Trophoblast cell (in vitro differentiated cells and primary cell): Measurements from ENCODE around the gene XIST. TPM values are rescaled to one million over a fixed set of nuclear protein-coding genes. Genes with fewer than 3 reads are reported as not detected.
"Not testable (repeated sequence)": the region's sequence is repeated elsewhere in the genome, so short reads cannot be mapped to it uniquely, and the experiment has no call there.

Experiments used
- DNase-seq, 2 donors: peaks; one replicate each; pipeline ENCODE4 v3.0.0-alpha.2; 2016
- H2AFZ ChIP-seq: 2 replicates; pipeline ENCODE4 v1.6.1; 2013; ENCODE audit warnings: low read length, moderate library complexity, mild to moderate bottlenecking; ENCODE audit not compliant: insufficient read depth, poor library complexity
- H2AK5ac ChIP-seq: 2 replicates; pipeline ENCODE4 v1.6.1; 2013; ENCODE audit warnings: mild to moderate bottlenecking, low read length
- H2BK120ac ChIP-seq: 2 replicates; pipeline ENCODE4 v1.6.1; 2013; ENCODE audit warnings: low read length, mild to moderate bottlenecking, moderate library complexity; ENCODE audit not compliant: insufficient read depth, poor library complexity
- H2BK12ac ChIP-seq: 2 replicates; pipeline ENCODE4 v1.6.1; 2013; ENCODE audit warnings: mild to moderate bottlenecking, low read length, moderate library complexity
- H2BK5ac ChIP-seq: 2 replicates; pipeline ENCODE4 v1.6.1; 2013; ENCODE audit warnings: low read length, low read depth, moderate library complexity, mild to moderate bottlenecking; ENCODE audit not compliant: poor library complexity
- H3K14ac ChIP-seq: 2 replicates; pipeline ENCODE4 v1.6.1; 2013; ENCODE audit warnings: mild to moderate bottlenecking, low read length
- H3K18ac ChIP-seq: 2 replicates; pipeline ENCODE4 v1.6.1; 2013; ENCODE audit warnings: mild to moderate bottlenecking, low read length
- H3K23ac ChIP-seq: 2 replicates; pipeline ENCODE4 v1.6.1; 2013; ENCODE audit warnings: low read length
- H3K27ac ChIP-seq: 2 replicates; pipeline ENCODE4 v1.5.1; 2013; ENCODE audit warnings: low read depth, mild to moderate bottlenecking, inconsistent platforms, low read length, moderate library complexity
- H3K27me3 ChIP-seq: 2 replicates; pipeline ENCODE4 v1.6.1; 2013; ENCODE audit warnings: inconsistent platforms, mild to moderate bottlenecking, low read length, moderate library complexity; ENCODE audit not compliant: insufficient read depth
- H3K36me3 ChIP-seq, 2 experiments: 1 replicate in 1 of 2; 2 replicates in 1 of 2; pipeline ENCODE4 v1.6.1; 2013; ENCODE audit warnings: low read length in 2 of 2, mild to moderate bottlenecking in 2 of 2, moderate library complexity in 1 of 2; ENCODE audit not compliant: insufficient read depth in 2 of 2, control insufficient read depth in 1 of 2
- H3K4ac ChIP-seq: 2 replicates; pipeline ENCODE4 v1.6.1; 2013; ENCODE audit warnings: low read depth, mild to moderate bottlenecking, low read length, moderate library complexity
- H3K4me1 ChIP-seq, 2 experiments: 1 replicate in 1 of 2; 2 replicates in 1 of 2; pipeline ENCODE4 v1.6.1; 2013; ENCODE audit warnings: low read length in 2 of 2, mild to moderate bottlenecking in 2 of 2, moderate library complexity in 1 of 2; ENCODE audit not compliant: insufficient read depth in 2 of 2, control insufficient read depth in 1 of 2
- H3K4me2 ChIP-seq: 2 replicates; pipeline ENCODE4 v1.6.1; 2013; ENCODE audit warnings: inconsistent platforms, mild to moderate bottlenecking, low read length, moderate library complexity
- H3K4me3 ChIP-seq: 2 replicates; pipeline ENCODE4 v1.5.1; 2013; ENCODE audit warnings: mild to moderate bottlenecking, low read depth, low read length, inconsistent platforms
- H3K79me1 ChIP-seq: one replicate; pipeline ENCODE4 v1.6.1; 2013; ENCODE audit warnings: low read length
- H3K79me2 ChIP-seq: 2 replicates; pipeline ENCODE4 v1.6.1; 2013; ENCODE audit warnings: low read length, mild to moderate bottlenecking; ENCODE audit not compliant: control insufficient read depth, insufficient read depth, poor library complexity
- H3K9ac ChIP-seq: 2 replicates; pipeline ENCODE4 v1.6.1; 2013; ENCODE audit warnings: mild to moderate bottlenecking, low read length
- H3K9me3 ChIP-seq: 2 replicates; pipeline ENCODE4 v1.6.1; 2013; ENCODE audit warnings: low read depth, mild to moderate bottlenecking, control low read depth, inconsistent platforms, low read length; ENCODE audit not compliant: insufficient read depth
- H4K12ac ChIP-seq: 2 replicates; pipeline ENCODE4 v1.6.1; 2013; ENCODE audit warnings: low read depth, mild to moderate bottlenecking, low read length, moderate library complexity
- H4K8ac ChIP-seq: 2 replicates; pipeline ENCODE4 v1.6.1; 2013; ENCODE audit warnings: low read depth, mild to moderate bottlenecking, low read length, moderate library complexity
- H4K91ac ChIP-seq: one replicate; pipeline ENCODE4 v1.6.1; 2013; ENCODE audit warnings: low read depth, mild to moderate bottlenecking, low read length, moderate library complexity
- WGBS: extraction: QIAGEN DNeasy Blood & Tissue Kit; methylation state at CpG from one replicate; pipeline ENCODE4 v1.1.7; 2013; ENCODE audit warnings: missing lambda C conversion rate; ENCODE audit not compliant: insufficient read length, insufficient coverage; ENCODE audit errors: extremely low coverage; 5-methylcytosine and 5-hydroxymethylcytosine counted together
- polyA plus RNA-seq: library from polyadenylated mRNA; stranded (reverse); fragments of 200-250 nt; gene quantifications from 2 replicates; pipeline ENCODE4 v1.2.3, GENCODE V29; 2013

The XIST gene
- under 0.01 and 0.01 TPM in 2 replicates for polyA plus RNA-seq

- no peak within 1 kb of the TSS for H3K14ac ChIP-seq
- H3K79me1 ChIP-seq: no peaks in the 10 kb centered on the region
- H3K4me2 ChIP-seq: no peak within 1 kb of the TSS
- no peak within 1 kb of the TSS for H4K91ac ChIP-seq
- no peak within 1 kb of the TSS for H4K12ac ChIP-seq
- no peaks in the 10 kb centered on the region for H3K9me3 ChIP-seq
- no peak within 1 kb of the TSS for H2AK5ac ChIP-seq
- no peaks in the 10 kb centered on the region for H3K79me2 ChIP-seq
- no peak within 1 kb of the TSS for H2BK120ac ChIP-seq
- no peak within 1 kb of the TSS for H3K23ac ChIP-seq
- H2BK12ac ChIP-seq: no peak within 1 kb of the TSS
- no peaks in the 10 kb centered on the region for H3K36me3 ChIP-seq
- H3K9ac ChIP-seq: no peak within 1 kb of the TSS
- DNase-seq: peak; percentile 7 to 80
- H3K27me3 ChIP-seq: no peaks in the 10 kb centered on the region
- H4K8ac ChIP-seq: no peak within 1 kb of the TSS
- H2AFZ ChIP-seq: no peak within 1 kb of the TSS
- H2BK5ac ChIP-seq: no peak within 1 kb of the TSS
- H3K18ac ChIP-seq: no peak within 1 kb of the TSS
- H3K4ac ChIP-seq: no peak within 1 kb of the TSS
- H3K4me3 ChIP-seq: no peak within 1 kb of the TSS
- no peak within 1 kb of the TSS for H3K27ac ChIP-seq
- H3K4me1 ChIP-seq: no peaks in the 10 kb centered on the region
- WGBS: 100% methylated on average over 1 of the region's 8 CpGs
These were observed at the start of gene XIST for GRCh38 chrX:73852467-73852866. Gene XIST, minus strand, starts transcription at chrX:73852714.

- H3K9ac ChIP-seq, H3K4me3 ChIP-seq, H2AK5ac ChIP-seq, DNase-seq, H3K18ac ChIP-seq, H4K8ac ChIP-seq, H4K12ac ChIP-seq, H3K23ac ChIP-seq, H2BK12ac ChIP-seq, H4K91ac ChIP-seq, H3K14ac ChIP-seq, H3K79me2 ChIP-seq, H3K4me2 ChIP-seq, H3K36me3 ChIP-seq, H3K9me3 ChIP-seq, H3K4ac ChIP-seq, H3K79me1 ChIP-seq, H3K27ac ChIP-seq, H2BK5ac ChIP-seq, H3K27me3 ChIP-seq, H3K4me1 ChIP-seq, H2BK120ac ChIP-seq, H2AFZ ChIP-seq: not testable (repeated sequence)
- no CpG with 5 or more reads among the region's 3 CpGs for WGBS
These were observed 45.8 kb upstream of the XIST start for GRCh38 chrX:73898315-73898714.

GRCh38 chrX:73892515-73893090, 40.1 kb upstream of the XIST start:
- not testable (repeated sequence) for DNase-seq, H3K4me2 ChIP-seq, H3K79me1 ChIP-seq, H4K91ac ChIP-seq, H3K27ac ChIP-seq, H3K4me1 ChIP-seq, H3K4ac ChIP-seq, H3K18ac ChIP-seq, H3K27me3 ChIP-seq, H3K79me2 ChIP-seq, H3K9ac ChIP-seq, H2BK120ac ChIP-seq, H2BK12ac ChIP-seq, H2AK5ac ChIP-seq, H2BK5ac ChIP-seq, H4K8ac ChIP-seq, H2AFZ ChIP-seq, H3K4me3 ChIP-seq, H3K14ac ChIP-seq, H3K36me3 ChIP-seq, H3K23ac ChIP-seq, H3K9me3 ChIP-seq
- no CpG with 5 or more reads among the region's 14 CpGs for WGBS
- peak overlapping the region; percentile 30 for H4K12ac ChIP-seq

GRCh38 chrX:73882260-73882659, 29.7 kb upstream of the XIST start:
- not testable (repeated sequence) for H3K9ac ChIP-seq, H2BK12ac ChIP-seq

More at GRCh38 chrX:73882260-73882659, 29.7 kb upstream of the XIST start:
- H3K18ac ChIP-seq, H4K12ac ChIP-seq, H4K8ac ChIP-seq, H3K79me2 ChIP-seq, H2BK120ac ChIP-seq, H3K4ac ChIP-seq, H2BK5ac ChIP-seq, H3K4me2 ChIP-seq, H3K27me3 ChIP-seq, H3K9me3 ChIP-seq, H3K36me3 ChIP-seq, DNase-seq, H2AK5ac ChIP-seq, H3K79me1 ChIP-seq, H3K23ac ChIP-seq, H3K27ac ChIP-seq, H3K4me3 ChIP-seq, H4K91ac ChIP-seq, H2AFZ ChIP-seq, H3K4me1 ChIP-seq, H3K14ac ChIP-seq: not testable (repeated sequence)
- WGBS: no CpG with 5 or more reads among the region's 24 CpGs
